Neural cell (in vitro differentiated cells): ENCODE data around the gene GPSM1.

Experiments used
- EP300 ChIP-seq: fragments of 450-650 bp; conservative IDR thresholded peaks from 2 replicates; pipeline ENCODE4 v1.6.1; 2014; ENCODE audit warnings: antibody characterized with exemption, mild to moderate bottlenecking, moderate library complexity; ENCODE audit not compliant: poor library complexity, severe bottlenecking
- EZH2 ChIP-seq: fragments of 200-600, 300-800 bp; shearing (Covaris generic), sonication (generic); IDR thresholded peaks from 2 replicates; pipeline ENCODE4 v1.6.1; 2014; ENCODE audit warnings: antibody characterized with exemption, low read length, borderline replicate concordance, mild to moderate bottlenecking; ENCODE audit not compliant: insufficient read depth, poor library complexity, severe bottlenecking
- TF ChIP-seq, protein P1 (sequence below): fragments of 450-650 bp; IDR thresholded peaks from 2 replicates; pipeline ENCODE4 v1.5.1; 2014; ENCODE audit warnings: antibody characterized with exemption, mild to moderate bottlenecking, moderate library complexity; ENCODE audit not compliant: poor library complexity, severe bottlenecking
- TF ChIP-seq, protein P2 (sequence below): IDR thresholded peaks from 2 replicates; pipeline ENCODE4 v1.6.1; 2012; ENCODE audit warnings: borderline replicate concordance

DNA sequence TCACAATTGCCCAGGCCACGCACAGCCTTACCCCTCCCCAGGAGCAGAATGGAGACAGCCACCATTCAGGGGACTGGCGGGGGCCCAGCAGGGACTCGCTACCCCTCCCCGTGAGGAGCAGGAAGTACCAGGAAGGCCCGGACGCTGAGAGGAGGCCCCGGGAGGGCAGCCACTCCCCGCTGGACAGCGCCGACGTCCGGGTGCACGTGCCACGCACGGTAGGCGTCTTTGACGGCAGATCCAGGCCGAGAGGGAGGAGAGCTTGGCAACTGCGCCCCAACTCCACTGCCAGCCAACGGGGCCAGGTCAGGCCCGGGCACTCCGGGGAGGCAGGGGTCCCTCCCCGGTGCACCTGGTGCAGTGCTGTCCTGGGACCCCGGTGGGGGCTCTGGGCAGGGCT is 22.2 kb downstream of the GPSM1 start:
- no peak for TF ChIP-seq EZH2
- TF ChIP-seq EP300: no peak
- TF ChIP-seq, protein P1, sequence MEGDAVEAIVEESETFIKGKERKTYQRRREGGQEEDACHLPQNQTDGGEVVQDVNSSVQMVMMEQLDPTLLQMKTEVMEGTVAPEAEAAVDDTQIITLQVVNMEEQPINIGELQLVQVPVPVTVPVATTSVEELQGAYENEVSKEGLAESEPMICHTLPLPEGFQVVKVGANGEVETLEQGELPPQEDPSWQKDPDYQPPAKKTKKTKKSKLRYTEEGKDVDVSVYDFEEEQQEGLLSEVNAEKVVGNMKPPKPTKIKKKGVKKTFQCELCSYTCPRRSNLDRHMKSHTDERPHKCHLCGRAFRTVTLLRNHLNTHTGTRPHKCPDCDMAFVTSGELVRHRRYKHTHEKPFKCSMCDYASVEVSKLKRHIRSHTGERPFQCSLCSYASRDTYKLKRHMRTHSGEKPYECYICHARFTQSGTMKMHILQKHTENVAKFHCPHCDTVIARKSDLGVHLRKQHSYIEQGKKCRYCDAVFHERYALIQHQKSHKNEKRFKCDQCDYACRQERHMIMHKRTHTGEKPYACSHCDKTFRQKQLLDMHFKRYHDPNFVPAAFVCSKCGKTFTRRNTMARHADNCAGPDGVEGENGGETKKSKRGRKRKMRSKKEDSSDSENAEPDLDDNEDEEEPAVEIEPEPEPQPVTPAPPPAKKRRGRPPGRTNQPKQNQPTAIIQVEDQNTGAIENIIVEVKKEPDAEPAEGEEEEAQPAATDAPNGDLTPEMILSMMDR: no peak
- TF ChIP-seq, protein P2, sequence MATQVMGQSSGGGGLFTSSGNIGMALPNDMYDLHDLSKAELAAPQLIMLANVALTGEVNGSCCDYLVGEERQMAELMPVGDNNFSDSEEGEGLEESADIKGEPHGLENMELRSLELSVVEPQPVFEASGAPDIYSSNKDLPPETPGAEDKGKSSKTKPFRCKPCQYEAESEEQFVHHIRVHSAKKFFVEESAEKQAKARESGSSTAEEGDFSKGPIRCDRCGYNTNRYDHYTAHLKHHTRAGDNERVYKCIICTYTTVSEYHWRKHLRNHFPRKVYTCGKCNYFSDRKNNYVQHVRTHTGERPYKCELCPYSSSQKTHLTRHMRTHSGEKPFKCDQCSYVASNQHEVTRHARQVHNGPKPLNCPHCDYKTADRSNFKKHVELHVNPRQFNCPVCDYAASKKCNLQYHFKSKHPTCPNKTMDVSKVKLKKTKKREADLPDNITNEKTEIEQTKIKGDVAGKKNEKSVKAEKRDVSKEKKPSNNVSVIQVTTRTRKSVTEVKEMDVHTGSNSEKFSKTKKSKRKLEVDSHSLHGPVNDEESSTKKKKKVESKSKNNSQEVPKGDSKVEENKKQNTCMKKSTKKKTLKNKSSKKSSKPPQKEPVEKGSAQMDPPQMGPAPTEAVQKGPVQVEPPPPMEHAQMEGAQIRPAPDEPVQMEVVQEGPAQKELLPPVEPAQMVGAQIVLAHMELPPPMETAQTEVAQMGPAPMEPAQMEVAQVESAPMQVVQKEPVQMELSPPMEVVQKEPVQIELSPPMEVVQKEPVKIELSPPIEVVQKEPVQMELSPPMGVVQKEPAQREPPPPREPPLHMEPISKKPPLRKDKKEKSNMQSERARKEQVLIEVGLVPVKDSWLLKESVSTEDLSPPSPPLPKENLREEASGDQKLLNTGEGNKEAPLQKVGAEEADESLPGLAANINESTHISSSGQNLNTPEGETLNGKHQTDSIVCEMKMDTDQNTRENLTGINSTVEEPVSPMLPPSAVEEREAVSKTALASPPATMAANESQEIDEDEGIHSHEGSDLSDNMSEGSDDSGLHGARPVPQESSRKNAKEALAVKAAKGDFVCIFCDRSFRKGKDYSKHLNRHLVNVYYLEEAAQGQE: no peak
